NCI-H446 (cell line): ENCODE measurements around the gene KAZN.

ENCODE experiments used
- DNase-seq, 2 experiments: peaks; one replicate each; lab custom pipeline; 2025; lab: John Stamatoyannopoulos, UW

KAZN gene

GRCh38 chr1:14827870-14828269 lies 229.4 kb downstream of the KAZN start:
- DNase-seq, result no peak

- no peak for DNase-seq
These were observed 230.2 kb downstream of the KAZN start for GRCh38 chr1:14828665-14829064.

GRCh38 chr1:14835725-14836124 lies 237.2 kb downstream of the KAZN start:
- DNase-seq, result no peak

GRCh38 chr1:14836426-14837140 lies 238.1 kb downstream of the KAZN start:
- no peak for DNase-seq

GRCh38 chr1:14840374-14840773 lies 241.9 kb downstream of the KAZN start:
- DNase-seq, result no peak

GRCh38 chr1:14841456-14841855 lies 243.0 kb downstream of the KAZN start:
- DNase-seq, result no peak

- no peak for DNase-seq
These were observed 243.5 kb downstream of the KAZN start for GRCh38 chr1:14841951-14842350.

GRCh38 chr1:14842361-14842760 lies 243.9 kb downstream of the KAZN start:
- DNase-seq, result no peak

- no peak for DNase-seq
These were observed 244.4 kb downstream of the KAZN start for GRCh38 chr1:14842891-14843290.

GRCh38 chr1:14843525-14843924 lies 245.0 kb downstream of the KAZN start:
- no peak for DNase-seq

GRCh38 chr1:14844356-14844755 lies 245.9 kb downstream of the KAZN start:
- DNase-seq, result no peak

GRCh38 chr1:14844923-14845617 lies 246.6 kb downstream of the KAZN start:
- no peak for DNase-seq

- DNase-seq, result peak in 1 of 2 experiments; percentile 47
These were observed 247.4 kb downstream of the KAZN start for GRCh38 chr1:14845851-14846250.

- DNase-seq, result no peak
These were observed 248.2 kb downstream of the KAZN start for GRCh38 chr1:14846688-14847087.

GRCh38 chr1:14848203-14848602 lies 249.7 kb downstream of the KAZN start:
- no peak for DNase-seq

- DNase-seq, result no peak
These were observed 250.1 kb downstream of the KAZN start for GRCh38 chr1:14848625-14849024.

- DNase-seq, result no peak
These were observed 250.6 kb downstream of the KAZN start for GRCh38 chr1:14849038-14849437.

GRCh38 chr1:14850563-14850962 lies 252.1 kb downstream of the KAZN start:
- DNase-seq, result no peak

GRCh38 chr1:14851760-14852159 lies 253.3 kb downstream of the KAZN start:
- no peak for DNase-seq

GRCh38 chr1:14852291-14852690 lies 253.8 kb downstream of the KAZN start:
- peak in 1 of 2 experiments; percentile 78 for DNase-seq

- no peak for DNase-seq
These were observed 255.0 kb downstream of the KAZN start for GRCh38 chr1:14853518-14853917.

GRCh38 chr1:14855268-14855667 lies 256.8 kb downstream of the KAZN start:
- no peak for DNase-seq

- no peak for DNase-seq
These were observed 257.3 kb downstream of the KAZN start for GRCh38 chr1:14855801-14856200.
